ENCODE data around the gene SHC4. TPM values are rescaled to one million over a fixed set of nuclear protein-coding genes. Genes with fewer than 3 reads are reported as not detected.

Gene SHC4
- total RNA-seq, 3 donors from 2014 or later, result 0.16 to 4.0 (median 1.3) TPM

DNA sequence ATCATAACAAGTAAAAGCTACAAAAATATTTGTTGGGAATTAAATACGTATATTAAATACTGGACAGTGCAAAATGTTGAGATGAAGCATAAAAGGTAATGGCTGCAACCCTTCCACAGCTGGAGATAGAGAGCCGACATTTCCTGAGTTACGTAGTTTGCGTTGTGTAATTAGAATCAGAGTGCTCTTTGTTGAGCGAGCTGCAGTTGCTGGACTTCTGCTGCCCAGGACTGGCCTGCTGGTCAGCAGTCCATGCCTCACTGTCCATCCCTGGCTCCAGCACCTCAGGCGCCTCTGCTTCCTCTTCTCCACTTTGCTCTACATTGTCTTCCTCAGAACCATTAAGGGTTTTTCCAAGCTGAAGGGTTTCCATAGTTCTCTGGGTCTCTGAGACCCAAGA lies 28.4 kb upstream of the SHC4 start:
- Histone ChIP-seq H3K27me3 (no peaks in the 10 kb centered on the region), H3K4me1 (no peaks in the 10 kb centered on the region), H3K4me3 (no peak overlapping the region), H3K36me3 (peaks cover 7% of the 10 kb centered on the region), H3K9me3 (no peaks in the 10 kb centered on the region), H3K27ac (no peak overlapping the region)
- intact Hi-C loops (cut with DNase I; ENCODE audit: low total_unique reads), result loop anchor here (5.0 kb wide), 1 partner anchor 1080 kb away; no protein-coding TSS in a partner anchor
- TF ChIP-seq POLR2AphosphoS5 (IDR thresholded peaks at IDR 0.05), result no peak
- TF ChIP-seq POLR2A (IDR thresholded peaks at IDR 0.05), result no peak
- no peak for TF ChIP-seq CTCF (IDR thresholded peaks at IDR 0.05)
- no peak for DNase-seq (ENCODE audit: low spot score in 2 of 2)

DNA sequence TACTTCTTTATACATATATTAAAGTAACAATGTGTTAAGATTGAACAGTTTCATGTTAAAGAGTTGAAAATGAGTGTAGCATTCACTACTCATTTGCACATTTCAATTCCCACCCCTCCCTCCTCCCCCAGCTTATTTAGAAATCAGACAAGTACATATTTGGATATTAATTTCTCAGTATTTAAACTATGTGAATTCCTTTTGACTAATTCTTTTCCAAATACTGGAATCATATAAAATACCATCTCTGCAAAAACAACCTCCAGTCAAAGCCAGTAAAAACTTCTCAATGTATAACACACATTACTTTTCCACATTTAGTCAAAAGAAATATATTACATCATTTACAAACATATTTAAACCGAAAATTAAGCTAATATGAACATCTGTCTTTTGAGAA lies 25.5 kb upstream of the SHC4 start:
- H3K4me1 ChIP-seq, result peaks cover 0 to 8% of the 10 kb centered on the region in 2 donors
- no peak overlapping the region for H3K4me3 ChIP-seq
- H3K27ac ChIP-seq, result no peak overlapping the region
- no peaks in the 10 kb centered on the region for H3K9me3 ChIP-seq
- intact Hi-C loops (cut with DNase I; ENCODE audit: low total_unique reads), result no loop called here
- no peaks in the 10 kb centered on the region for H3K27me3 ChIP-seq
- no peak for DNase-seq (ENCODE audit: low spot score in 2 of 2)
- TF ChIP-seq POLR2A (IDR thresholded peaks at IDR 0.05), result no peak
- TF ChIP-seq POLR2AphosphoS5 (IDR thresholded peaks at IDR 0.05), result no peak
- no peak for TF ChIP-seq CTCF (IDR thresholded peaks at IDR 0.05)
- H3K36me3 ChIP-seq, result peaks cover 7% of the 10 kb centered on the region

GRCh38 chr15:48987142-48987541 lies 23.4 kb upstream of the SHC4 start:
- H3K4me3 ChIP-seq, result no peak overlapping the region
- DNase-seq (ENCODE audit: low spot score in 2 of 2), result no peak
- intact Hi-C loops (cut with DNase I; ENCODE audit: low total_unique reads), result no loop called here
- no peak overlapping the region for H3K27ac ChIP-seq
- H3K9me3 ChIP-seq, result no peaks in the 10 kb centered on the region
- TF ChIP-seq POLR2A (IDR thresholded peaks at IDR 0.05) (no peak), CTCF (IDR thresholded peaks at IDR 0.05) (no peak), POLR2AphosphoS5 (IDR thresholded peaks at IDR 0.05) (no peak)
- H3K27me3 ChIP-seq, result no peaks in the 10 kb centered on the region
- H3K4me1 ChIP-seq, result peaks cover 0 to 8% of the 10 kb centered on the region in 2 donors
- H3K36me3 ChIP-seq, result peaks cover 2% of the 10 kb centered on the region

- no peak overlapping the region for H3K27ac ChIP-seq
- TF ChIP-seq CTCF (IDR thresholded peaks at IDR 0.05), result no peak
- no peaks in the 10 kb centered on the region for H3K36me3 ChIP-seq
Observed at GRCh38 chr15:48986240-48986639, 22.5 kb upstream of the SHC4 start.

DNA sequence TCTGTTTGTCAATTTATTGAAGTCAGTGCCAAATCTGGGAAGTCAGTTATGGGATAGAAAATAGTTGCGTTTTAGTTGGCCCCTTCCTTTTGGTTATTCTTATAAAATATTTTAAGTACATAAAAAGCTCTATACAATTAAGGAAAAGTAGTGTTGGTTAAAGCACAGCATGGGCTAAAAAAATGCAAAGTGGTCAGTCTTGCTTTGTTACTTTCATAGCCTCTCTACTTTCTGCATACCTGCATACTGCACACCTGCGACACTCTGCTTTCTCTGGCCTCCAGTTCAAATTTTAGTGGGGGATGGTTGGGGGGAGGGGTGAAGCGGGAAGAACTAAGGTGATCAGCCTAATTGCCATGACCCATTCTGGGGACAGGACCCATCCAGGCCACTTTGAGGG lies 21.8 kb upstream of the SHC4 start:
- H3K9me3 ChIP-seq, result no peaks in the 10 kb centered on the region
- H3K4me3 ChIP-seq, result no peak overlapping the region
- H3K27me3 ChIP-seq, result no peaks in the 10 kb centered on the region
- DNase-seq (ENCODE audit: low spot score in 2 of 2), result no peak
- no peak overlapping the region for H3K27ac ChIP-seq
- peaks cover 0 to 8% of the 10 kb centered on the region in 2 donors for H3K4me1 ChIP-seq
- no peak for TF ChIP-seq POLR2AphosphoS5 (IDR thresholded peaks at IDR 0.05)
- TF ChIP-seq POLR2A (IDR thresholded peaks at IDR 0.05), result no peak
- no peak for TF ChIP-seq CTCF (IDR thresholded peaks at IDR 0.05)
- intact Hi-C loops (cut with DNase I; ENCODE audit: low total_unique reads), result no loop called here
- no peaks in the 10 kb centered on the region for H3K36me3 ChIP-seq

More at GRCh38 chr15:48986240-48986639, 22.5 kb upstream of the SHC4 start:
- no peaks in the 10 kb centered on the region for H3K27me3 ChIP-seq
- H3K9me3 ChIP-seq, result no peaks in the 10 kb centered on the region
- H3K4me1 ChIP-seq, result peaks cover 0 to 8% of the 10 kb centered on the region in 2 donors
- DNase-seq (ENCODE audit: low spot score in 2 of 2), result no peak
- H3K4me3 ChIP-seq, result no peak overlapping the region
- intact Hi-C loops (cut with DNase I; ENCODE audit: low total_unique reads), result no loop called here
